IPS DF 6.9 (cell line): Measurements from ENCODE around the gene F5.

Experiments used
- DNase-seq: peaks from one replicate; pipeline ENCODE4 v3.0.0-alpha.2; 2013; ENCODE audit warnings: low read depth, low spot score
- H3K27ac ChIP-seq: one replicate; pipeline ENCODE4 v1.5.1; 2013; ENCODE audit warnings: low read length, control low read depth
- H3K27me3 ChIP-seq: 2 replicates; pipeline ENCODE4 v1.6.1; 2013; ENCODE audit warnings: mild to moderate bottlenecking, low read length; ENCODE audit not compliant: control insufficient read depth, insufficient read depth
- H3K36me3 ChIP-seq: 2 replicates; pipeline ENCODE4 v1.6.1; 2013; ENCODE audit warnings: low read length; ENCODE audit not compliant: control insufficient read depth, insufficient read depth
- H3K4me1 ChIP-seq: 2 replicates; pipeline ENCODE4 v1.6.1; 2013; ENCODE audit warnings: low read length; ENCODE audit not compliant: control insufficient read depth, insufficient read depth
- H3K4me3 ChIP-seq: 2 replicates; pipeline ENCODE4 v1.5.1; 2013; ENCODE audit warnings: mild to moderate bottlenecking, low read length
- H3K9me3 ChIP-seq: 2 replicates; pipeline ENCODE4 v1.6.1; 2013; ENCODE audit warnings: low read length, inconsistent platforms; ENCODE audit not compliant: control insufficient read depth, insufficient read depth
- WGBS: extraction: QIAGEN DNeasy Blood & Tissue Kit; methylation state at CpG from one replicate; pipeline ENCODE4 v1.1.7; 2013; ENCODE audit warnings: mixed read lengths, missing lambda C conversion rate; ENCODE audit not compliant: insufficient read length, insufficient coverage; 5-methylcytosine and 5-hydroxymethylcytosine counted together

F5 gene

GRCh38 chr1:169527001-169527400 is 59.3 kb downstream of the F5 start:
- no peak for DNase-seq
- no peaks in the 10 kb centered on the region for H3K27me3 ChIP-seq
- H3K4me3 ChIP-seq: no peak overlapping the region
- H3K4me1 ChIP-seq: no peaks in the 10 kb centered on the region; the same call in 1 of the 2 replicates
- no peaks in the 10 kb centered on the region for H3K36me3 ChIP-seq
- no peak overlapping the region for H3K27ac ChIP-seq
- no peaks in the 10 kb centered on the region for H3K9me3 ChIP-seq
- whole genome bisulfite sequencing: no CpG with 5 or more reads among the region's 3 CpGs

DNA sequence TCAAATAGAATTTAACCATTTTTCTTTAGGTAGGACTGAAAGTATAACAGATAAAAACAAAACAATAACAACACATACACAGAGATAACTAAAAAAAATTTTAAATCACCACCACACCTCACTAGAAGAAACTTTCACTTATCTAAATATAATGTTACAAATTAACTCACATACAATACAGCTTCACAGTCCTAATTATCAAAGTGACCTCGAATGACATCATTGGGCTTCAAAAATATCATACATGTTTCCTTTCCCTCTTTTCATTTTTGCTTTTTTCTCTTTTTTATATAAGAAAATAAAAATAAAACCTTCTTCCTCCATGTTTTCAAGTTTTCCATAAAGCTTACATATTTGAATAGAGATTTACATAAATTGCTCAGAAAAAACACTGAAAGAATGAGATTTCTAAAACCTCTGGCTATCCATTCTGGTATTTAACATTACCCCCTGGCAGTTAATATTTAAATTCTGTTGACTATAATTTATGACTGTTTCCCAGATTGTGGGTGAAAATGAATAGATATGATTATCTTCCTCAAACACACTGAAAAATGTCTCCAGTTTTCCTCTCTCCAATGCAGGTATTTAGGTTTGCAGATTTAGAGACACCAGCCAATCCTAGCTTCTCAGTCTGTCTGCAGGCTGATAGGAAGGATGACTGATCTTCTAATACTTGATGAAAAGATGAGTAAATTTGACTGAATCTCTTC is 60.0 kb downstream of the F5 start:
- H3K4me1 ChIP-seq: no peaks in the 10 kb centered on the region; the same call in 1 of the 2 replicates
- H3K9me3 ChIP-seq: no peaks in the 10 kb centered on the region
- WGBS: no CpG with 5 or more reads among the region's 1 CpG
- DNase-seq: no peak
- no peaks in the 10 kb centered on the region for H3K27me3 ChIP-seq
- H3K36me3 ChIP-seq: no peaks in the 10 kb centered on the region
- no peak overlapping the region for H3K27ac ChIP-seq
- no peak overlapping the region for H3K4me3 ChIP-seq

DNA sequence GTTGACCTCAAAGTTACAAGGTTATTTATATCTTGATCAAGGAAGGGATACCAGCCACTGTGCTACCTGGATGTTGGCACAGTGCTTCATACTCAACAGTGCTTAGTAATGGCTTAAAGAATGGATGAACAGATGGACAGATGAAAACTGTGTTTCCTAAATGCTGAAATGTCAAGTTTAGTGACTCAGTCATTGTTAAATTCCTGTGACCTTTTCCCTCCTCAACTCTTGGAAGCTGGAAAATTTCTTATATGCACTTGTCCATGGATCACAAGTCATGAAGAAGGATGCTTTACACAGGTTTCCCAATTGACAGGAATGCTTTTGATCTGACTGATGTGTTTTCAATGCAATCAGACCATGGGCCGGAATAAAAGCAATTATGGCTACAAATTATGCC is 60.9 kb downstream of the F5 start:
- no peak for DNase-seq
- Histone ChIP-seq H3K36me3 (no peaks in the 10 kb centered on the region), H3K4me1 (no peaks in the 10 kb centered on the region; the same call in 1 of the 2 replicates), H3K27me3 (no peaks in the 10 kb centered on the region), H3K27ac (no peak overlapping the region), H3K9me3 (no peaks in the 10 kb centered on the region), H3K4me3 (no peak overlapping the region)
- no CpG with 5 or more reads among the region's 1 CpG for WGBS

GRCh38 chr1:169523904-169524303 is 62.4 kb downstream of the F5 start:
- H3K27me3 ChIP-seq: no peaks in the 10 kb centered on the region
- H3K36me3 ChIP-seq: no peaks in the 10 kb centered on the region

DNA sequence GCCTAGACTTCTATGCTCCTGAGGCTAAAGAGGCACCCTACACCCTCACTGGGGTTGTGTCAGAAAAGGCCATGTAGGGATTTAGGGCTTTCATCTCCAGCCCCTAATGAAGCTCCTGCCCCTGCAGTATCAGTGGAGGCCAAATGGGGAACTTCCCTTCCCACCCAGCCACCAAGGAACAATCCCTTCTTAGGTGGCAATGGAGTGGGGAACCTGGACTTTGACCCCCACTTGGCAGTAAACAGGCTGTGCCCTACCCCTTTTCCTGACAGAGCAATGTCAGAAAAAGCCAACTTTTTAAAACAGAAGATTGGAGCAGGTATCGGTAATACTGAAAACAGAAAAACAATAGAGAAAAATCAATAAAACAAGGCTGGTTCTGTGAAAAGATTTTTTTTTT is 65.1 kb downstream of the F5 start:
- Histone ChIP-seq H3K4me3 (no peak overlapping the region), H3K9me3 (no peaks in the 10 kb centered on the region), H3K27me3 (no peaks in the 10 kb centered on the region), H3K4me1 (no peaks in the 10 kb centered on the region), H3K27ac (no peak overlapping the region), H3K36me3 (no peaks in the 10 kb centered on the region)
- DNase-seq: no peak
- no CpG with 5 or more reads among the region's 1 CpG for WGBS

More at GRCh38 chr1:169523904-169524303, 62.4 kb downstream of the F5 start:
- DNase-seq: no peak
- Histone ChIP-seq H3K4me3 (no peak overlapping the region), H3K4me1 (no peaks in the 10 kb centered on the region; the same call in 1 of the 2 replicates), H3K27ac (no peak overlapping the region), H3K9me3 (no peaks in the 10 kb centered on the region)

- no peaks in the 10 kb centered on the region for H3K9me3 ChIP-seq
- no peaks in the 10 kb centered on the region for H3K27me3 ChIP-seq
- WGBS: no CpG with 5 or more reads among the region's 2 CpGs
- H3K27ac ChIP-seq: no peak overlapping the region
- H3K4me1 ChIP-seq: no peaks in the 10 kb centered on the region
- no peaks in the 10 kb centered on the region for H3K36me3 ChIP-seq
- no peak for DNase-seq
- H3K4me3 ChIP-seq: no peak overlapping the region
Measured at GRCh38 chr1:169517558-169518186, 68.6 kb downstream of the F5 start.

GRCh38 chr1:169515641-169516040 is 70.6 kb downstream of the F5 start:
- no peaks in the 10 kb centered on the region for H3K9me3 ChIP-seq
- no peaks in the 10 kb centered on the region for H3K36me3 ChIP-seq
- no peaks in the 10 kb centered on the region for H3K27me3 ChIP-seq
- DNase-seq: no peak
- H3K27ac ChIP-seq: no peak overlapping the region
- H3K4me1 ChIP-seq: no peaks in the 10 kb centered on the region
- no peak overlapping the region for H3K4me3 ChIP-seq

DNA sequence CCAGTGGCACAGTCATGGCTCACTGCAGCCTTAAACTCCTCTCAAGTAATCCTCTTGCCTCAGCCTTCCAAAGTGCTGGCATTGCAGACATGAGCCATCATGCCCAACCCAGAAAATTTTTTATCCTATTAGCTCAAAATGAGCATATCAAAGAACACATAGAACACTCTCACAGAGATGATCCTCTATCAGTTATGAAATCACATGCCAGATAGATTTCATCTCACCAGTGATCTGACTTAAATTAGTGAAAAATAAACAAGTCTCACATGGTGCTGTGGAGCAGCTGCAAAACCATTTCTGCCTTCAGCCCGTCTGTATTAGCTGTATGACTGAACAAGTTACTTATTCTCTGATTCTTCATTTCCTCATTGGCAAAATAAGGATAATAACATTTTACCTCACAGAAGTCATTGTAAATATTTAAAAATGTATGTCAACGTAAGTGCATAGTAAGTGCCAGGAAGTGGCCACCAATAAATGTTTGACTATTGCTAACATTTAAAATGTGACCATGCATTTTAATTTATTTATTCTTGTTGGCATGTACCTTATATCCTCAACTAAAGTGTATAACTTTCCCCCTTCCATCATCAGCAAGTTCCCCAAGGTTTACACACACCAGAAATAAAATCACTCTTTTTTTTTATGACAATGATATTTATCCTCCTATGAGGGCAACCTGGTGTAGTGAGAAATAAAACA is 71.6 kb downstream of the F5 start:
- Histone ChIP-seq H3K36me3 (no peaks in the 10 kb centered on the region), H3K4me3 (no peak overlapping the region), H3K9me3 (no peaks in the 10 kb centered on the region), H3K27me3 (no peaks in the 10 kb centered on the region), H3K27ac (no peak overlapping the region), H3K4me1 (no peaks in the 10 kb centered on the region)
- no CpG with 5 or more reads among the region's 2 CpGs for WGBS
- no peak for DNase-seq

GRCh38 chr1:169513208-169513607 is 73.1 kb downstream of the F5 start:
- no peaks in the 10 kb centered on the region for H3K9me3 ChIP-seq
- DNase-seq: no peak
- H3K27me3 ChIP-seq: no peaks in the 10 kb centered on the region
- no peaks in the 10 kb centered on the region for H3K36me3 ChIP-seq
- H3K27ac ChIP-seq: no peak overlapping the region
- H3K4me3 ChIP-seq: no peak overlapping the region
- H3K4me1 ChIP-seq: no peaks in the 10 kb centered on the region

- Histone ChIP-seq H3K4me3 (no peak overlapping the region), H3K9me3 (no peaks in the 10 kb centered on the region), H3K4me1 (no peaks in the 10 kb centered on the region), H3K36me3 (no peaks in the 10 kb centered on the region), H3K27ac (no peak overlapping the region), H3K27me3 (no peaks in the 10 kb centered on the region)
- no peak for DNase-seq
- WGBS: no CpG with 5 or more reads among the region's 3 CpGs
Measured at GRCh38 chr1:169511316-169512005, 74.8 kb downstream of the F5 start.
